Stimulated activated naive CD8-positive, alpha-beta T cell treated with anti-CD3 and anti-CD28 coated beads, Interleukin-15, Interleukin-2, amounts not matched to agents 100 ng/mL and 50 ng/mL, for 24 hours (primary cell): ENCODE measurements around the gene SRGAP3.

Source experiments
- H3K27ac Mint-ChIP-seq: one replicate; pipeline ENCODE4 v1.8.0; 2021; ENCODE audit warnings: mild to moderate bottlenecking, mixed read lengths
- H3K27me3 Mint-ChIP-seq: one replicate; pipeline ENCODE4 v1.8.0; 2021; ENCODE audit warnings: mixed read lengths
- H3K36me3 Mint-ChIP-seq: one replicate; pipeline ENCODE4 v1.8.0; 2021; ENCODE audit warnings: low read depth, mixed read lengths
- H3K4me1 Mint-ChIP-seq: one replicate; pipeline ENCODE4 v1.8.0; 2021; ENCODE audit warnings: low read depth, mixed read lengths
- H3K4me3 Mint-ChIP-seq: one replicate; pipeline ENCODE4 v1.8.0; 2021; ENCODE audit warnings: mild to moderate bottlenecking, mixed read lengths
- H3K9me3 Mint-ChIP-seq: one replicate; pipeline ENCODE4 v1.8.0; 2021; ENCODE audit warnings: mixed read lengths

SRGAP3 gene

DNA sequence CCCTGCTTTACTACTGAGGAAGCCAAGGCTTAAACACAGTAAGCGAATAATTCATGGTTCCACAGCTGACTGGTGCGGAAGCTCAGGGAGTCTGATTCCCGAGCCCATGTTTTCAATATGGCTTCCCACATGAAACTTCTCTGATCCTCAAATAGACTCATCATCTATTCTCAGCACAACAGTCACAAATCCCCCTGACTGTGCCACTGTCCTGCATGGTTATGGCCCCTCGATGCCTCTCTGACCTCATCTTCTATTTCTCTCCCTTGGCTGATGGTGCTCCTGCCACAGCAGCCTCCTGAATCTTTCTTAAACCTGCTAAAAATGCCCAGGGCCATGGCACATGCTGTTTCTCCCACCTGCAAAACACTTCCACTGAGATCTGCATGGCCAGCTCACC is 43.2 kb downstream of the SRGAP3 start:
- H3K4me1 Mint-ChIP-seq: no peaks in the 10 kb centered on the region
- no peaks in the 10 kb centered on the region for H3K27me3 Mint-ChIP-seq
- H3K36me3 Mint-ChIP-seq: no peaks in the 10 kb centered on the region
- no peaks in the 10 kb centered on the region for H3K9me3 Mint-ChIP-seq
- H3K4me3 Mint-ChIP-seq: no peak overlapping the region
- no peak overlapping the region for H3K27ac Mint-ChIP-seq

DNA sequence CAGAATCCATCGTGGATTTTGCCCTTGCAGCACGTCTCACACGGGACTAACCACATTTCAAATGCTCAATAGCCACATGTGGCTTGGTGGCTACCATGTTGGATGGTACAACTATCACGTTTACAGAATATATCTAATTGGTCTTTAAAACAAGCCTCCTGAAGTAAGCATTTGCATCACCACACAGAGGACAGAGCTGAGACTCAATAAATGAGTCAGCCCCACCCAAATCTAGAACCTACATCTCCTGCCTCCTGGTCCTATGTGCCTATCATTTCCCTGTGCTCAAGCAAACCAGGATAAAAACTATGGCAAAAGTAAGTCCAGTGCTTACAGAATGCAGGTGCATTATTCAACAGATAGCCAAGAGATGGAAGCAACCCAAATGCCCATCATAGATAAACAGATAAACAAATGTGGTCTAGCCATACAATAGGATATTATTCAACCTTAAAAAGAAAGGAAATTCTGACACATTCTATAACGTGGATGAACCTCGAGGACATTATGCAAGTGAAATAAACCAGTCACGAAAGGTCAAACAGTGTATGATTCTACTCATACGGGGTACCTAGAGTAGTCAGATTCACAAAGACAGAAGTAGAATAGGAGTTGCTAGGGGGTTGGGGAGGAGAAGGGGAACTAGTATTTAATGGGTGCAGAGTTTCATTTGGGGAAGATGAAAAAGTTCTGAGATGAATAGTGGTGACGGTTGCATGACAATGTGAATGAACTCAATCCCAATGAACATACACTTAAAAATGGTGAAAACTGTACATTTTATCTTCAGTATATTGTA is 43.9 kb downstream of the SRGAP3 start:
- Mint-ChIP-seq H3K27me3 (no peaks in the 10 kb centered on the region), H3K9me3 (no peaks in the 10 kb centered on the region), H3K36me3 (no peaks in the 10 kb centered on the region), H3K4me1 (no peaks in the 10 kb centered on the region), H3K4me3 (no peak overlapping the region), H3K27ac (no peak overlapping the region)

DNA sequence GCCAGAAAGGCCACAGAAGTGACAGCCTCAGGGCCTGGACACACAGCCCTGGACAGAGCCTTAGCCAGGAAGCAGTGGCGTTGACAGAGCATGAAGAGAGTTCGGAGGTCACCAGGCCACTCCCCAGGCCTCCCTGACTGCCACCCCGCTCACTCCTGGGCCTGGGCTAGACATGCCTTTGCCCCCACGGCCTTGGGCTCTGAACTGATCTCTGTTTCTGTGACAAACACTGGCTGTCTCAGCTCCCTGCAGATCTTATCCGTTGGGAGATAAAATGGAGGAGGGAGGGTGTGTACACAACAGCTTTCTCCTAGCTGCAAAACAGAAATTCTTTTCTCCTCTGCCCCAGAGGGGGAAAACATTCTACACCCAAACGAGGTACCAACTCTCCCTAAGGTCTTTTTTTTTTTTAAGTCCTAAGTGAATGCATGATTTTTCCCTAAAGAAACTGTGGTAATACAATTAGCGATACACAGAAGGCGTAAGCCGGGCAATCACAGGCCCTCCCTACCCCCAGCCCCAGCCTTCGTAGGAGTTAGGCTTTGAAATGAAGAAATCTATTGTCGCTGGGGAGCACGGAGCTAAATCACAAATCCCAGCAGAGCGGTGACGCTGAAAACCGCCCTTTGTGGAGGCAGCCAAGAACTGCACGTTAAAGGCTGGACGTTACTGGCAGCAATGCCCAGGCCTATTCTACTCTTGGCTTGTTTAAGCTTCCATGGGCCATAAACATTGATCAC is 45.0 kb downstream of the SRGAP3 start:
- Mint-ChIP-seq H3K27me3 (no peaks in the 10 kb centered on the region), H3K9me3 (no peaks in the 10 kb centered on the region), H3K4me3 (no peak overlapping the region), H3K27ac (no peak overlapping the region), H3K36me3 (no peaks in the 10 kb centered on the region), H3K4me1 (no peaks in the 10 kb centered on the region)

DNA sequence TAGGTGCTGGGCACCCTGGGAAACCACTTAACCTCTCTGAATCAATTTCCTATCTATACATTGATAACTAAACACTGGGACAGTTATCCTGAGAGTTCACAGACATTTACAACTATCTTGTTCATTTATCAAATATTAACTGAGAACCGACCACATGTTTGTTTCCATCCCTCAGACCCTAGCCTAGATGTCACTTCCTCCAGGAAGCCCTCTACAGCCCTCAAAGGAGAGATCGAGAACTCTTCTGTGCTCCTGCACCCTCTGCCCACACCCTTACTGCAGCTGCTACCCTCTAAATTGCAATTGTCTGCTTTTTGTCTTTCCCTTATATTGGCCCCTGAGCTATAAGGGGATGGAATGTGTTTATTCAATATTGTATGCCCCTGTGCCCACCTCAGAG is 46.1 kb downstream of the SRGAP3 start:
- Mint-ChIP-seq H3K27me3 (no peaks in the 10 kb centered on the region), H3K36me3 (no peaks in the 10 kb centered on the region), H3K27ac (no peak overlapping the region), H3K4me3 (no peak overlapping the region), H3K4me1 (no peaks in the 10 kb centered on the region), H3K9me3 (no peaks in the 10 kb centered on the region)

DNA sequence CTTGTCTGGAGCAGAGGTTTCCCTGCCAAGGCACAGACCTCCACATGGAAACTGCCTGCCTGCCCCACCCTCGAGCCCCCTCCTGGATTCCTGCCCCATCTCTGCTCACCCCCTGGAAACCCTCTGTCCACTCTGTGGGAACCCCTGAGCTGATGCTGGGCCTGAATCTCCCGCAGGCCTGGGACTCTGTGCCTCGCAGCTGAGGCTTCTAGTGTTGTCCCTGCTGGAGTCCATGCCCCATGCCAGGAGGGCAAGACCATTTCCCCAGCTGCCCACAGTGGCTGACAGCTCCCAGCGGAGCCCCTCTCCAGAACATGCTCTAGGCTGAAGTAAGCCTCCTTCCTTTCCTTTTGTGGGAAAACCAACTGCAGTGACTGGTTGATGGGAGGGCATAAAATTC is 46.9 kb downstream of the SRGAP3 start:
- no peaks in the 10 kb centered on the region for H3K36me3 Mint-ChIP-seq
- H3K4me1 Mint-ChIP-seq: no peaks in the 10 kb centered on the region
- H3K27me3 Mint-ChIP-seq: no peaks in the 10 kb centered on the region
- no peak overlapping the region for H3K27ac Mint-ChIP-seq
- no peak overlapping the region for H3K4me3 Mint-ChIP-seq
- no peaks in the 10 kb centered on the region for H3K9me3 Mint-ChIP-seq

DNA sequence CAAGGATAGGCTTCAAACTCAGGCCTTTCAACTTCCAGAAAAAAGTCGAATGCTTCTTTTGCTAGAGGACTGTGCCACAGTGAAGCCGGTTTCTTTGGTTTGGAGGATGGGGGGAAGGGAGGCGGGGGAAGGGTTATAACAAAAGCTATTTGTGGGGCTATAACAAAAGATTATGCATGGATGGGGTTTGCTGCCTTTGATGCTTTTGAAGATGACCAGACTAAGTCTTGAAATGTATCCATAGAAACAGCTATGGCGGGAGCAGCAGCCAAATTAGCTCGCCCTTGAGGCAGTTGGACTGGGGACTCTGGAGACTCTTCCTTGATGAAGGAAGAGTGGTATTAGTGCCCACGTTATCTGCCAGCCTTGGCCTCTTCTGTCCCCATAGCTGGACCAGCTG is 47.5 kb downstream of the SRGAP3 start:
- no peaks in the 10 kb centered on the region for H3K36me3 Mint-ChIP-seq
- no peak overlapping the region for H3K4me3 Mint-ChIP-seq
- H3K27ac Mint-ChIP-seq: no peak overlapping the region
- H3K27me3 Mint-ChIP-seq: no peaks in the 10 kb centered on the region
- no peaks in the 10 kb centered on the region for H3K9me3 Mint-ChIP-seq
- no peaks in the 10 kb centered on the region for H3K4me1 Mint-ChIP-seq

DNA sequence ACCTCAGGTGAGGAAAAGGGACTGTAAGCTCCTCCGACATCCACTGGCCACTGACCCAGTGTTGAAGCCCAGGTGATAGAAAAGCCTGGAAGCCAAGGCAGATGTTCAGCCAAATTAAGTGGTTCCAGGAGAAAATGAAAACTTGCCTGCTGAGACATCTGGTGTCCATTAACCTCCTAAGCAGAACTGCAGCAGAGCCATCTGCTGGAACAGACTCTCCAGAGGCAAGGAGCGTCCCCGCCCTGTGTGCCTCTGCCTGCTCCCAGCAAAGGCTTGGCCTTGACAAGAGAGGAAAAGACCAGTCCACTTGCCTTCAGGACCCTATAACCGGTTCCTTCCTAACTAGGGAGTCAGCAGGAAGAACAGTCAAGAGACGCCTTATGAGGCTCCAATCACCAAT is 48.2 kb downstream of the SRGAP3 start:
- Mint-ChIP-seq H3K27me3 (no peaks in the 10 kb centered on the region), H3K27ac (no peak overlapping the region), H3K9me3 (no peaks in the 10 kb centered on the region), H3K4me3 (no peak overlapping the region), H3K36me3 (no peaks in the 10 kb centered on the region), H3K4me1 (no peaks in the 10 kb centered on the region)

DNA sequence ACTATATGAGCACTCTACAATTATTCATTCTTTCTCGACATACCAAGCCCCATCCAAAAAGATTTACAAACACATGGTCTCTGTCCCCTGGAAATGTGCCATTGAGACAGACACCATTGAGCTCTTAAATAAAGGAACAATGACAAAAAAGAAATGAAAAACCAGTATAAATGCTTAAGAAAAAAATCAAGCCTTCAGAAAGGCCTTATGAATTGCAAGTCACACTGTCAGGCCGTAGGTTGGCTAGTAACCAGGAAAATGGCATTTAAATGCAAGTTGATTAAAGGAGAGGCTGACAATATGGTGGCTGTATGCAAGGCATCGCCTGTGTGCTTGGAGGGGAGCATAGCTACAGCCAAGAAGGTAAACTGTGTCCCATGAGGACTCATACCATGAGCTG is 49.7 kb downstream of the SRGAP3 start:
- H3K36me3 Mint-ChIP-seq: no peaks in the 10 kb centered on the region
- no peak overlapping the region for H3K4me3 Mint-ChIP-seq
- no peak overlapping the region for H3K27ac Mint-ChIP-seq
- no peaks in the 10 kb centered on the region for H3K27me3 Mint-ChIP-seq
- no peaks in the 10 kb centered on the region for H3K4me1 Mint-ChIP-seq
- H3K9me3 Mint-ChIP-seq: no peaks in the 10 kb centered on the region

DNA sequence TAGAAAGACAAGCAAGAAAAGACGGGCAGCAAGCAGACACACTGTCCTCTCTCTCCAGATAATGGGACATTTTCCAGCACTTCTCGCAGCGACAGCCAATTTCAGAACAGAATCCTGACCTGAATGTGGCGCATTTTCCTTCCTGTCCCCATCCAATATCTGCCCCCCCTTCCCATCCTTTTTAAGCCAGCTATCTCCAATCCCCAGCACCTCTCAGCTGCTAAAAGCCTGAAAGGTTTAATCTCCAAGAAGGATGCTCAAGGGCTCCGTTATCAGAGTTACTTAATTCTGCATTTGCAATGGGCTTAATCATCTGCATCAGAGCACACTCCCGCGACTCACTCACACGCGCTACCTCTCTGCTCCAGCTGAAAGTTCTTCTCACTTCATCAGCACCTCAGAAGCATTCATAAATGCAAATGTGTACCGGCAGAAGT is 50.5 kb downstream of the SRGAP3 start:
- Mint-ChIP-seq H3K4me3 (no peak overlapping the region), H3K27me3 (no peaks in the 10 kb centered on the region)

DNA sequence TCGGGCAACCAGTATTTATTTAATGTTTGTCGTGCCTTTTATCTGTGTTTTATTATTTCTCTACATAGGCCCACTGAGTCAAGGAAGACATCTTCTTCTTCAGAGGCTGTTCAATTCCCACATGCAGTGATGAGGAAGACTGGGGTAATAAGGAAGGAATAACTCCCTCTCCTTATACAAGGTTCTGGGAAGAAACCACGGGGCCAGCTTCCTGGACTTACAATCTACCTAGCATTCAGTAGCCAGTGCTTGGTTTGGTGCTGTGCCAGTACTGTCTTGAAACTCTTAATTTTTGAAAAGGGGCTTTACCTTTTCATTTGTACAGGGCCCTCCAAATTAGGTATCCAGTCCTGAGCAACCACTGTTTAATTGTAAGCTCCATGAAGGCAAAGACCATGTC is 51.2 kb downstream of the SRGAP3 start:
- Mint-ChIP-seq H3K36me3 (no peaks in the 10 kb centered on the region), H3K4me3 (no peak overlapping the region), H3K27ac (no peak overlapping the region), H3K27me3 (no peaks in the 10 kb centered on the region), H3K4me1 (no peaks in the 10 kb centered on the region), H3K9me3 (no peaks in the 10 kb centered on the region)

More for the DNA sequence above, 50.5 kb downstream of the SRGAP3 start:
- Mint-ChIP-seq H3K27ac (no peak overlapping the region), H3K36me3 (no peaks in the 10 kb centered on the region), H3K9me3 (no peaks in the 10 kb centered on the region), H3K4me1 (no peaks in the 10 kb centered on the region)

DNA sequence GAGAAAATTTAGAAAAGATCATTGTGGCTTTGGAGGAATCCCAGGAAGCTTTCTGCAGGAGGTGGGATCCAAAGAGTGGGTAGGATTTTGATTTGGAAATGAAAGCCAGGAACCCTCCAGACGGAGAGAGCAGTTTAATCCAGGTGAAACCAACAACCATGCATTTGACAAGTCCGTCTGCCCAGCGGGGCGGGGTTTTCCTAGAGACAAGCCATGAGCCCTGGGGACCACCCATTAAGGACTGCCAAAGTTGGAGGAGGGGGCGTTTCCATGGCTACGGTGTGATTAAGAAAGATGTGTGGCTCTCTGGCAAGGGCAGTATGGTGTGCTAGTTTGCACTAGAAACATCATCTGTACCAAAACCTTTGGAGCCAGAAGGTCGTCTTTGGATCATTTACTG is 53.4 kb downstream of the SRGAP3 start:
- Mint-ChIP-seq H3K27ac (no peak overlapping the region), H3K4me1 (no peaks in the 10 kb centered on the region), H3K4me3 (no peak overlapping the region), H3K27me3 (no peaks in the 10 kb centered on the region), H3K36me3 (no peaks in the 10 kb centered on the region), H3K9me3 (no peaks in the 10 kb centered on the region)

DNA sequence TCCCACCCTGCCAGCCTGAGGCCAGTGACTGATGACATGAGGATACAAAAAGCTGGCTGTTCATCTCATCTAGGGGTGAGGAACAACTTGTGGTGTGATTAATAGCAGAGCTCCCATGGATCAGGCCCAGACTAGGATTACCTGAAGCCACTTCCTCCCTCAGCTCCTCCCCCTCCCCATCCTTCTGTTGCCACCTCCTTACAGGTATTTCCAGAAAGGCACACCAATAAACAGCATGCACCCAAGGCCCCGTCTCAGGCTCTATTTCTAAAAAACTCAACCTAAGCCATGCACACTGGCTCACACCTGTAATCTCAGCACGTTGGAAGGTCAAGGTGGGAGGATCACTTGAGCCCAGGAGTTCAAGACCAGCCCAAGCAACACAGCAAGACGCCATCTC is 54.1 kb downstream of the SRGAP3 start:
- H3K36me3 Mint-ChIP-seq: no peaks in the 10 kb centered on the region
- H3K27ac Mint-ChIP-seq: no peak overlapping the region
- no peak overlapping the region for H3K4me3 Mint-ChIP-seq
- no peaks in the 10 kb centered on the region for H3K9me3 Mint-ChIP-seq
- no peaks in the 10 kb centered on the region for H3K4me1 Mint-ChIP-seq
- no peaks in the 10 kb centered on the region for H3K27me3 Mint-ChIP-seq

DNA sequence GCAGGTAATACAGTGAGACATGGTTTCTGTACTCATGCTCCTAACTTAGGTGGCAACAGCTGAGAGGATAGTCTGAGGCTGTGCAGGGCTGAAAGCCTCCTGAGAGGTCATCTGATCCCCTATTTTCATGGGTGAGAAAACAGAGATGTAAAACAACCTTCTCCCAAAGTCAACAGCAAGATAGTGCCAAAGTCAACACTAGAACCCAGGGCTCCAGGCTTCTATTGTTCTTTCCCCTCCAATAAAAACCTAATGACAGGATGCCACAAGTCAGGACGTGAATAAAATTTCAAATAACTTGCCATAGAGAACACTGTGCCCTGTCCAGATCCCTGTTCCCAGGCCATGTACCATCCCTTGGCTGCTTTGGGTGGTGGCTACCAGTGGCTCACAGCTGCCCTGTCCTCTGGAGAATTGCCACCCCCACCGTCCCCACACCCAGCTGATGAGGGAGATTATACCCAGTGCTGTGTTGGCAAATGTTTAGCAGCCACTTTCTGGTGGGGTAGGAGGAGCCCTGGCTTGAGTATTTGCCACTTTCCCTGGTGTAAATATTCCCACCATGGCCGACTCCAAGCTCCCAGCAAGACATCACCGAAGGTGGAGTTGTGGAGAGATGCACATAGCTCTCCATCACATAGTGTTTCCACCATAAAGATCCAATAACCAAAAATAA is 54.8 kb downstream of the SRGAP3 start:
- Mint-ChIP-seq H3K9me3 (no peaks in the 10 kb centered on the region), H3K4me1 (no peaks in the 10 kb centered on the region), H3K4me3 (no peak overlapping the region), H3K36me3 (no peaks in the 10 kb centered on the region), H3K27me3 (no peaks in the 10 kb centered on the region), H3K27ac (no peak overlapping the region)

DNA sequence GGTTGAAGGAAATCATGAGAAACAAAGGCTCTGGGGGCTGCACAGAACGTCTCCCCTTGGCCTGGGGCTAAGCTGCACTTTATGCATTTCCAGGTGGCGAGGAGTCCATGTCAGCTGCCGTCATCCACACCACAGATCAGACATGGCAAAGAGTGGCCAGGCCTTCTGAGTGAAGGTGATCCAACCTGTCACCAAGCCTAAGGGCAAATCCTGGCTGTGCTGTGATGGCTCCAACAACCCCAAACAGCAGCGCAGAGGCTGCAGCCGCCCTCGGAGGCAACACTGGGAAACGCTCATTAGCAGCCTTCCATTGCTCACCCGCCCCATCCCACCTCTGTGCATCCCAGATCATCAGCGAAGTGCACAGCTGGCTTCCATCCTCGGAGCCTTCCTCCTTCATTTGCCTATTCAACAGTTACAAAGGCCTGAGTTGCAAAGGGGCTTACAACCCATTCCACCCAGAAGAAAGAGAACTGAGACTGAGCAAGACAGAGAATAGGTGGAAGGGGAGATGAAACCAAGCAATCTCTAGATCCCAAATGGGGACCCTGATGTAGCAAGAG is 55.7 kb downstream of the SRGAP3 start:
- Mint-ChIP-seq H3K36me3 (no peaks in the 10 kb centered on the region), H3K27ac (no peak overlapping the region)

DNA sequence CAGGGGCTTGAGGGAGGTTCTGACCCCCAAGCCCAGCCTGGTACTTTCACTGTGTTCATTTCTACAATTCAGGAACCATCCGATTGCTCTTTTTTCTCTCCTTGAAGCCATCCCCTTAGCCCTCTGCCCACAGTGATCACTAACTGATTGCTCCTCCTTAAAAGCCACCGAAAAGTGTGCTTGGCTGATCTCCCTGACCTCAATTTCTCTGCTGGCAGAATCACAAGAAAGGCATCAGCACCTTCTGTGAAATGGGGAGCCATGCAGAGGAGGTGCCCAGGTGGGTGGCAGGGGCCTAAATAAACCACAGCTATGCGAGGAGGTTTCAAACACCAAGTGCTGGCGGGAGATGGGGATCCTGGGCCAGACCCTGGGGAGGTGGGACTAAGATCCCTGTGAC is 56.2 kb downstream of the SRGAP3 start:
- H3K27ac Mint-ChIP-seq: no peak overlapping the region
- no peaks in the 10 kb centered on the region for H3K9me3 Mint-ChIP-seq
- H3K4me1 Mint-ChIP-seq: no peaks in the 10 kb centered on the region
- H3K36me3 Mint-ChIP-seq: no peaks in the 10 kb centered on the region
- no peak overlapping the region for H3K4me3 Mint-ChIP-seq
- H3K27me3 Mint-ChIP-seq: no peaks in the 10 kb centered on the region

More for the DNA sequence above, 55.7 kb downstream of the SRGAP3 start:
- no peak overlapping the region for H3K4me3 Mint-ChIP-seq
- H3K4me1 Mint-ChIP-seq: no peaks in the 10 kb centered on the region
- H3K9me3 Mint-ChIP-seq: no peaks in the 10 kb centered on the region
- no peaks in the 10 kb centered on the region for H3K27me3 Mint-ChIP-seq
